Small intestine (tissue), 7 donors: ENCODE results near the gene TDRKH. TPM values are rescaled to one million over a fixed set of nuclear protein-coding genes. Genes with fewer than 3 reads are reported as not detected.

ENCODE experiments used
- DNase-seq, 2 donors: peaks; one replicate each; pipeline versions ENCODE4 v3.0.0 to v3.0.0-alpha.2; 2013
- FAIRE-seq: peaks from 2 replicates; lab custom pipeline; 2012; peaks lifted over from hg19 to GRCh38; lab: Jason Lieb, UNC
- H3K27ac ChIP-seq, 3 donors: one replicate each; pipeline ENCODE4 v1.5.1; 2013; ENCODE audit warnings: low read length in 2 of 3, mild to moderate bottlenecking in 2 of 3, control low read depth in 1 of 3, inconsistent platforms in 1 of 3, low read depth in 1 of 3, moderate library complexity in 1 of 3
- H3K27me3 ChIP-seq, 3 donors: one replicate each; pipeline ENCODE4 v1.6.1; 2013; ENCODE audit warnings: low read length in 3 of 3, inconsistent platforms in 1 of 3; ENCODE audit not compliant: control insufficient read depth in 3 of 3, insufficient read depth in 3 of 3
- H3K36me3 ChIP-seq, 3 donors: one replicate each; pipeline ENCODE4 v1.6.1; 2013; ENCODE audit warnings: low read length in 3 of 3, inconsistent platforms in 1 of 3, low read depth in 1 of 3, mild to moderate bottlenecking in 1 of 3, moderate library complexity in 1 of 3; ENCODE audit not compliant: control insufficient read depth in 3 of 3, insufficient read depth in 2 of 3
- H3K4me1 ChIP-seq, 3 donors: one replicate each; pipeline ENCODE4 v1.6.1; 2013; ENCODE audit warnings: low read length in 2 of 3, inconsistent platforms in 1 of 3, low read depth in 1 of 3, mild to moderate bottlenecking in 1 of 3, moderate library complexity in 1 of 3; ENCODE audit not compliant: control insufficient read depth in 3 of 3, insufficient read depth in 2 of 3
- H3K4me3 ChIP-seq, 3 donors: one replicate each; pipeline ENCODE4 v1.5.1; 2013; ENCODE audit warnings: low read length in 3 of 3, control low read depth in 1 of 3, inconsistent platforms in 1 of 3, low read depth in 1 of 3, mild to moderate bottlenecking in 1 of 3, moderate library complexity in 1 of 3
- H3K9me3 ChIP-seq, 2 donors: one replicate each; pipeline ENCODE4 v1.6.1; 2013; ENCODE audit warnings: low read depth in 1 of 2, low read length in 1 of 2; ENCODE audit not compliant: control insufficient read depth in 2 of 2, insufficient read depth in 1 of 2
- WGBS, 3 donors: extraction: QIAGEN DNeasy Blood & Tissue Kit; methylation state at CpG; one replicate each; pipeline ENCODE4 v1.1.7; 2013; 5-methylcytosine and 5-hydroxymethylcytosine counted together
- polyA plus RNA-seq, 4 donors: library from polyadenylated mRNA; stranded (reverse) in 3 of 4; unstranded in 1 of 4; fragments of 200-250 nt in 3 of 4; fragments of 120-200 nt in 1 of 4; gene quantifications; one replicate each; pipeline versions ENCODE4 v1.2.1 to v1.2.3, GENCODE V29; 2013
- donor health status: healthy with polysubstance abuse.
- donor health status: control.
- donor health status: control.
- donor health status: Bipolar disorder and iron deficiency.
- donor health status: healthy.

The TDRKH gene
- polyA plus RNA-seq, 4 donors, result 0.22 to 4.2 (median 2.4) TPM

GRCh38 chr1:151828921-151829320, 38.6 kb upstream of the TDRKH start:
- no peak overlapping the region for H3K4me3 ChIP-seq
- H3K27ac ChIP-seq, result peak overlapping the region in 1 of 3 donors; percentile 50
- no peak for FAIRE-seq
- H3K9me3 ChIP-seq, result no peaks in the 10 kb centered on the region
- H3K27me3 ChIP-seq, result no peaks in the 10 kb centered on the region
- WGBS, 3 donors, result 10 to 20% (median 12%) methylated on average over 8 to 12 of the region's 12 CpGs
- DNase-seq, result peak in 1 of 2 donors; percentile 65
- H3K36me3 ChIP-seq, result no peaks in the 10 kb centered on the region
- H3K4me1 ChIP-seq, result peaks cover 0 to 40% (median 5%) of the 10 kb centered on the region in 3 donors

DNA sequence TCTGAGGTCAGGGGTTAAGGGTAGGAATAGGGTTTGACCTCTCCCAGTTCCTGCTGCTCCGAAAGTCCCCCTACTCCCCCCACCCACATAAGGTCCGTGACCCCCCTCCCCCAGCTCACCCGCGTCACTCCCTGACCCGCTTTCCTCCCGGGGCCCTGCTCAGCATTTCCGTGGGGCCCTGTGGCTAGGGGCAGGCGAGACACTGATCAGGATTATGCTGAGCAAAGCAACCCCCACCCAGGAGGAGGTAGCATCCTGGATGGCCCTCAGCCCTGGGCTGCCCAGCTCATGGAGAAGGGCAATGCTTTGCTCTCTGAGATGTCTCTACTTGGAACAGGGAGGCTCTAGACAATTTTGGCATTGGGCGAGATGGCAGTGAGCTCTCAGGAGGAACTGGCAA, 37.6 kb upstream of the TDRKH start:
- Histone ChIP-seq H3K27me3 (no peaks in the 10 kb centered on the region), H3K4me3 (no peak overlapping the region), H3K4me1 (peaks cover 0 to 40% (median 4%) of the 10 kb centered on the region in 3 donors), H3K9me3 (no peaks in the 10 kb centered on the region), H3K27ac (peak overlapping the region in 1 of 3 donors; percentile 0), H3K36me3 (no peaks in the 10 kb centered on the region)
- WGBS, 3 donors, result 52 to 68% (median 65%) methylated on average over 9 of the region's 9 CpGs
- DNase-seq (no peak), FAIRE-seq (no peak)

DNA sequence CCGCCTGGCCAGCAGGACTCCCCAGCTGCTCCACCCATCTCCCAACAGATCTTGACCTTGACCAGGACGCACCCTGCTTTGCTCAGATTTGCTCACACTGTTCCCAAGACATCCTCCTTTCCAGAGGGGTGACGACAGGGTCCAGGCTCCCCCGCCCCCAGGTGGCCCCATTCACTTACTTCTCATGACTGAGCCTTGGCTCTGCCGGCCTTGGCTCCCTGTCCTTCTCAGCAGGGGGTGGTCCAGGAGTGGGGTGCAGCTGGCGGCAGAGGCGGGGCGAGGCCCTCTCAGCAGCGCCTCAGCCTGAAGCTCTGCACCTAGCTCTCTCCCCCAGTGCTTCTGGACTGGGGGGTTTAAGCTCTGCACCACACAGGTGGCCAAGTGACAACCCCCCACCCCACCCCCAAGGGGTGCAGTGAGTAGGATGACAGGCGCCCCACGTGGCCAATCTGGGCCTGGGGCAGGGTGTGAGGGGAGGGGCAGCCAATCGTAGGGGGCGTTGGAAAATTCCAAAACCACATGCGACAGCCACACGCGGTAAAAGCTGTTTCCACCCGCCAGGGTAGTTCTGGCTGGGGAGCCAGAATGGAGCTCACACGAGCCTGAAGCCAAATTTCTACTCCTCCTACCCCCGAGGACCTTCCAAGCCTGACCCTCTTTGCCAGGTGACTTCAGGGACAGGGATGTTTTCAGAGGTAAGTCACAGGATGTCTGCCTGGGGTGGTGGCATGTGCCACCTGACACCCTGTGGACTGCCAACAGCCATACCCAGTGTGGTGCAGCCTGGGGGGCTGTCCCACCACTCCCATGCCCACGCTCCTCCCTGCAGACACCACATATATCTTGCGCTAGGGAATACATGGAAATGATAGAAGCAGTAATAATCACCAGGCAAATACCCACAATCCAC, 35.7 kb upstream of the TDRKH start:
- no peaks in the 10 kb centered on the region for H3K27me3 ChIP-seq
- DNase-seq, result peak; percentile 44 to 75

GRCh38 chr1:151825204-151825603, 34.9 kb upstream of the TDRKH start:
- Histone ChIP-seq H3K27me3 (no peaks in the 10 kb centered on the region), H3K4me1 (peaks cover 0 to 25% (median 2%) of the 10 kb centered on the region in 3 donors)
- FAIRE-seq, result no peak

More for the DNA sequence above, 35.7 kb upstream of the TDRKH start:
- no peak for FAIRE-seq
- WGBS, 3 donors, result 53 to 56% (median 54%) methylated on average over 21 of the region's 21 CpGs
- no peaks in the 10 kb centered on the region for H3K36me3 ChIP-seq
- H3K4me3 ChIP-seq, result no peak overlapping the region
- no peak overlapping the region for H3K27ac ChIP-seq
- H3K9me3 ChIP-seq, result no peaks in the 10 kb centered on the region
- H3K4me1 ChIP-seq, result peaks cover 0 to 28% (median 2%) of the 10 kb centered on the region in 3 donors

DNA sequence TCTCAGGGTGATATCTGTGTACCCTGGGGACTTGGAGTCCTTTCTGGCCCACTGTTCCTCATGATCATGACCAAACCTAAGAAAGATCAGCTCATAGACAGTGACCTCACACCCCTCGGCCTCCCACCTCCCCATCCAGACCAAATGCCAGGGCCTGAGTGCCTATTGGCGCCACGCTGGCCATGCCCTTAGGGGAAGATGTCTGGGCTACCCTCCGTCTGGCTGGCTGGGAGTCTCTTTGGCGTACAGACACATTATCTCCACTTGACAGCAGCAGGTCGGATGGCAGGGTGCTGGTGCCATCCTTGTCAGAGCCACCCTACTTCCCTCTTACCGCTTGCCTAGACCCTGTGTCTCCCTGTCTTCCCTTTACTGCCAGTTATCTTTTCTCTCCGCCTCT, 32.9 kb upstream of the TDRKH start:
- no peaks in the 10 kb centered on the region for H3K9me3 ChIP-seq
- H3K4me1 ChIP-seq, result peaks cover 0 to 12% (median 2%) of the 10 kb centered on the region in 3 donors
- no peak overlapping the region for H3K27ac ChIP-seq
- no peaks in the 10 kb centered on the region for H3K36me3 ChIP-seq
- H3K4me3 ChIP-seq, result no peak overlapping the region
- DNase-seq (no peak), FAIRE-seq (no peak)
- 77 to 88% (median 85%) methylated on average over 8 of the region's 8 CpGs for WGBS, 3 donors
- no peaks in the 10 kb centered on the region for H3K27me3 ChIP-seq

More at GRCh38 chr1:151825204-151825603, 34.9 kb upstream of the TDRKH start:
- 74 to 79% (median 78%) methylated on average over 9 of the region's 9 CpGs for WGBS, 3 donors
- no peak for DNase-seq
- no peak overlapping the region for H3K4me3 ChIP-seq
- H3K9me3 ChIP-seq, result no peaks in the 10 kb centered on the region
- no peak overlapping the region for H3K27ac ChIP-seq
- H3K36me3 ChIP-seq, result no peaks in the 10 kb centered on the region

DNA sequence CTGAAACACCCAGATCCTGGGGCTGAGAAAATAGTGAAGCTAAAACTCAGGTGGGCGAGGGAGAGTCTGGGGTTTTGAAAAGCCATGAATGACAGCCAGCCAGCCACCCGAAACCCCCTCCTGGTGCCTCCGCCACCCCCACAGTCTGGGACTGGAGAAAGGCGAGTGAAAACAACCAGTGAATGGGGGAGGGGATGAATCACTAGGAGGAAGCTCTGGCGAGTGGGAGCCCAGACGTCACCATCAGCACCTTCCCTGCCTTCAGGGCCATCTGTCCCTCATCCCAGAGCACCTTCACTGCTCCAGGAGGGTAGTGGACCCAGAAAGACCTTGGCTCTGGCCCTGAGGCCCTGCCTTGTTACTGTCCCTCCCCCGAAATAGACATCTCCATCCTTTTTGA, 32.1 kb upstream of the TDRKH start:
- Histone ChIP-seq H3K4me1 (peaks cover 0 to 12% (median 2%) of the 10 kb centered on the region in 3 donors), H3K27me3 (no peaks in the 10 kb centered on the region), H3K27ac (peak overlapping the region in 1 of 3 donors; percentile 27), H3K9me3 (no peaks in the 10 kb centered on the region), H3K4me3 (no peak overlapping the region), H3K36me3 (no peaks in the 10 kb centered on the region)
- 61 to 81% (median 71%) methylated on average over 7 of the region's 7 CpGs for WGBS, 3 donors
- DNase-seq (no peak), FAIRE-seq (no peak)

- no peak for DNase-seq
Measured at GRCh38 chr1:151820940-151821339, 30.6 kb upstream of the TDRKH start.

GRCh38 chr1:151819976-151820623, 29.8 kb upstream of the TDRKH start:
- Histone ChIP-seq H3K4me1 (peaks cover 0 to 3% (median 0%) of the 10 kb centered on the region in 3 donors), H3K9me3 (no peaks in the 10 kb centered on the region), H3K4me3 (no peak overlapping the region), H3K27ac (no peak overlapping the region), H3K36me3 (no peaks in the 10 kb centered on the region), H3K27me3 (no peaks in the 10 kb centered on the region)
- no peak for FAIRE-seq
- WGBS, 3 donors, result 66 to 71% (median 69%) methylated on average over 7 of the region's 7 CpGs
- no peak for DNase-seq

More at GRCh38 chr1:151820940-151821339, 30.6 kb upstream of the TDRKH start:
- no peaks in the 10 kb centered on the region for H3K9me3 ChIP-seq
- H3K36me3 ChIP-seq, result no peaks in the 10 kb centered on the region
- WGBS, 3 donors, result 9 to 14% (median 13%) methylated on average over 2 of the region's 2 CpGs
- H3K4me1 ChIP-seq, result peaks cover 0 to 11% (median under 1%) of the 10 kb centered on the region in 3 donors
- H3K27ac ChIP-seq, result no peak overlapping the region
- H3K4me3 ChIP-seq, result no peak overlapping the region
- FAIRE-seq, result no peak
- no peaks in the 10 kb centered on the region for H3K27me3 ChIP-seq
